ENCODE results near the gene PLOD1. TPM values are rescaled to one million over a fixed set of nuclear protein-coding genes. Genes with fewer than 3 reads are reported as not detected.
"Not testable (repeated sequence)": the region's sequence is repeated elsewhere in the genome, so short reads cannot be mapped to it uniquely, and the experiment has no call there.

PLOD1 gene
- total RNA-seq, 1 donor from 2014 or later = 147 TPM

- no peak for TF ChIP-seq CTCF (conservative IDR thresholded peaks at IDR 0.05; ENCODE audit: low read depth, low read length)
- H3K4me3 ChIP-seq (ENCODE audit: low read depth, low read length) = no peak overlapping the region
- DNase-seq (ENCODE audit: low read depth) = no peak
Observed at GRCh38 chr1:11904978-11905377, 29.5 kb upstream of the PLOD1 start.

GRCh38 chr1:11906870-11907269 is 27.6 kb upstream of the PLOD1 start:
- DNase-seq (ENCODE audit: low read depth) = no peak
- no peak for TF ChIP-seq CTCF (conservative IDR thresholded peaks at IDR 0.05; ENCODE audit: low read depth, low read length)
- no peak overlapping the region for H3K4me3 ChIP-seq (ENCODE audit: low read depth, low read length)

GRCh38 chr1:11907275-11908094 is 27.0 kb upstream of the PLOD1 start:
- DNase-seq (ENCODE audit: low read depth) = peak; percentile 76
- TF ChIP-seq CTCF (conservative IDR thresholded peaks at IDR 0.05; ENCODE audit: low read depth, low read length) = peak; percentile 71
- H3K4me3 ChIP-seq (ENCODE audit: low read depth, low read length) = no peak overlapping the region

- DNase-seq (ENCODE audit: low read depth) = peak; percentile 99
- TF ChIP-seq CTCF (conservative IDR thresholded peaks at IDR 0.05; ENCODE audit: low read depth, low read length) = no peak
- H3K4me3 ChIP-seq (ENCODE audit: low read depth, low read length) = peak overlapping the region; percentile 67
Observed at GRCh38 chr1:11908095-11908675, 26.3 kb upstream of the PLOD1 start.

- DNase-seq (ENCODE audit: low read depth); H3K4me3 ChIP-seq (ENCODE audit: low read depth, low read length): not testable (repeated sequence)
Observed at GRCh38 chr1:11910914-11911228, 23.6 kb upstream of the PLOD1 start.

GRCh38 chr1:11912000-11912399 is 22.5 kb upstream of the PLOD1 start:
- DNase-seq (ENCODE audit: low read depth) = no peak
- no peak overlapping the region for H3K4me3 ChIP-seq (ENCODE audit: low read depth, low read length)
- TF ChIP-seq CTCF (conservative IDR thresholded peaks at IDR 0.05; ENCODE audit: low read depth, low read length) = no peak

GRCh38 chr1:11912482-11913216 is 21.9 kb upstream of the PLOD1 start:
- peak; percentile 45 for DNase-seq (ENCODE audit: low read depth)
- H3K4me3 ChIP-seq (ENCODE audit: low read depth, low read length) = not testable (repeated sequence)

Measured in epithelial cell of proximal tubule (primary cell).